IPS-18a (cell line): ENCODE measurements around the gene THAP6.
"Not testable (repeated sequence)": the region's sequence is repeated elsewhere in the genome, so short reads cannot be mapped to it uniquely, and the experiment has no call there.

ENCODE experiments used
- H3K27ac ChIP-seq: one replicate; pipeline ENCODE4 v1.5.1; 2013; ENCODE audit warnings: low read length
- H3K27me3 ChIP-seq: one replicate; pipeline ENCODE4 v1.6.1; 2013; ENCODE audit warnings: mild to moderate bottlenecking, low read length; ENCODE audit not compliant: control insufficient read depth, insufficient read depth
- H3K36me3 ChIP-seq: one replicate; pipeline ENCODE4 v1.6.1; 2013; ENCODE audit warnings: low read depth, low read length; ENCODE audit not compliant: control insufficient read depth
- H3K4me1 ChIP-seq: one replicate; pipeline ENCODE4 v1.6.1; 2013; ENCODE audit warnings: low read depth, low read length; ENCODE audit not compliant: control insufficient read depth
- H3K4me3 ChIP-seq: one replicate; pipeline ENCODE4 v1.5.1; 2013; ENCODE audit warnings: low read length
- H3K9ac ChIP-seq: one replicate; pipeline ENCODE4 v1.6.1; 2013; ENCODE audit warnings: mild to moderate bottlenecking, low read length, moderate library complexity
- H3K9me3 ChIP-seq: one replicate; pipeline ENCODE4 v1.6.1; 2013; ENCODE audit warnings: low read depth, low read length; ENCODE audit not compliant: control insufficient read depth

THAP6 gene

DNA sequence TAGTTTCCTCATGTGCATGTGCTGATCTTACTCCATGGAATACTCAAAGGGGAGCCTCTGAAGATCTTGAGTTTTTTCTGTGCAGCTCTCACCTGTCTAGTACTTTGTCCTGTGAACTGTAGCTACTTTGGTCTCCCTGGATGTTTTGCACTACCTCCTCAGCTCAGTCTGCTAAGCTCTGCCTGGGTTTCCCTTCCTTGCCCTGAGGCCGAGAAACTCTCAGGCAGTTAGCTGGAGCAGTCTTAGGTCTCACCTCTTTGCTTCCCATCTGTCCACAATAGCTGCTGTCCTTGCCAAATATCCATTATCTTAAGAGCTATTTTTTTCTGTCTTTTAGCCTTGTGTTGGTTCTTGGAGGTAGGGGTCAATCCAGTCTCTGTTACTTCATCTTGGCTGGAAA, 11.6 kb downstream of the THAP6 start:
- H3K27ac ChIP-seq: no peak overlapping the region
- no peaks in the 10 kb centered on the region for H3K9me3 ChIP-seq
- H3K4me1 ChIP-seq: no peaks in the 10 kb centered on the region
- no peak overlapping the region for H3K4me3 ChIP-seq
- H3K9ac ChIP-seq: no peak overlapping the region
- peaks cover 48% of the 10 kb centered on the region for H3K36me3 ChIP-seq
- H3K27me3 ChIP-seq: no peaks in the 10 kb centered on the region

DNA sequence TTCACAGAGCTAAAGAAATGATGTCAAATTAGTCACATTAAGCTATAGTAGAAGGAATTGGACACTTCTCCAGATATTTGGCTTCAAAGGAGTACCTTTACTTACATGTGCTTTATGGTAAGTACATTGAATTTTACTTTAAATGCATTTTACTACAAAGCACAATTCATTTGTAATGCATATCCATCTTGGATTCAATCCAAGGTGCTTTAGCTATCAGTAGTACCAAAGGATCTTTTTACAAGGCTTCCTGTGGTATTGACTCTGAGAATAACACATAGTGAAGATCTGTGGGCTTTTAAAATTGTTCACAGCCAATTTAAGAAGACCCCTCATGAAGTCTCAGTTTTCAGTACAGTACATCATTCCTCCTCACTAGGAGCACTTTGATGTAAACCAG, 13.2 kb downstream of the THAP6 start:
- H3K4me1 ChIP-seq: no peaks in the 10 kb centered on the region
- no peak overlapping the region for H3K9ac ChIP-seq
- H3K27ac ChIP-seq: no peak overlapping the region
- no peaks in the 10 kb centered on the region for H3K27me3 ChIP-seq
- peaks cover 44% of the 10 kb centered on the region for H3K36me3 ChIP-seq
- no peaks in the 10 kb centered on the region for H3K9me3 ChIP-seq
- no peak overlapping the region for H3K4me3 ChIP-seq

DNA sequence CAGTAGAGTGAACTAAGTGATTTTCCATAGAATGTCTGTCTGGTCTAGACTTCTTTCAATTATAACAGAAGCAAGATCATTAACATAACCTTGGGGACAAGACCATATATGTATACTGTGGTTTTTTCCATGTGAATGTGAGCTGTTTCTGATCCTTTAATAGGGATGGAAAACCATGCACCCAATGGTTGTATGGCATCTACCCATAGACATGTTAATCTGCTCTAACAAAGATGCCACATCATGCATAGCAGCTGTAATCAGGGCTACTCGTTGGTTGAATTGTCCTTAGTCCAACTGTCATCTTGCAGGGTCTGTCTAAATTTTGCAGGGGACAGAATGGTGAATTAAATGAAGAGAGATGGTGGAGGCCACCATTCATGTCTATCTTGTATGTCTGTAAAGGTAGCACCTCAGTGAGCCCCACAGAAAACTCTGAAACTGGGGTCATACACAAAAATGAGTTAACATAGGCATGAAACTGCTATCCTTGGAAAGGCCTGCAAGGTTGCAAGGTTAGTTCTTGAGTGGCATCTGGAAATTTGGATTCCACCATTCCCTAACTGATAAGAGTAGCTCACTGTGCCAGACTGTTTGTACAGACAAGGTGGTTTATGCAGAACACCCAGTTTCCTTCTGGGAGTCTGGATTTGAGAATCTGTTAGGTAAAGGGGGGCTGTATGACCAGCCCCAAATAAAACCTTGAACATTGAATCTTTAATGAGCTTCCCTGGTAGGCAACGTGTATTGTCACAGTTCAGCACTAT, 16.5 kb downstream of the THAP6 start:
- Histone ChIP-seq H3K9ac (no peak overlapping the region), H3K4me3 (no peak overlapping the region), H3K27me3 (no peaks in the 10 kb centered on the region), H3K36me3 (peaks cover 34% of the 10 kb centered on the region), H3K27ac (no peak overlapping the region), H3K4me1 (no peaks in the 10 kb centered on the region), H3K9me3 (no peaks in the 10 kb centered on the region)

DNA sequence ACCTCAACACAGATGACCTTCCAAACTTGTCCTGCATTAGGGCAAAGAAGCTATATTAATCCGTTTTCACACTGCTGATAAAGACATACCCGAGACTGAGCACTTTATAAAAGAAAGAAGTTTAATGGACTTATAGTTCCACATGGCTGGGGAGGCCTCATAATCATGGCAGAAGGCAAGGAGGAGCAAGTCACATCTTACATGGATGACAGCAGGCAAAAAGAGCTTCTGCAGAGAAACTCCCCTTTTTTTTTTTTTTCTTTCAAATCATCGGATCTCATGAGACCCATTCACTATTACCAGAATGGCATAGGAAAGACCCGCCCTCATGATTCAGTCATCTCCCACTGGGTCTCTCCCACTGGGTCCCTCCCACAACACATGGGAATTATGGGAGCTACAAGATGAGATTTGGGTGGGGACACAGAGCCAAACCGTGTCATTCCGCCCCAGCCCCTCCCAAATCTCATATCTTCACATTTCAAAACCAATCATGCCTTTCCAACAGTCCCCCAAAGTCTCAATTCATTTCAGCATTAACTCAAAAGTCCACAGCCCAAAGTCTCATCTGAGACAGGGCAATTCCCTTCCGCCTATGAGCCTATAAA, 17.4 kb downstream of the THAP6 start:
- not testable (repeated sequence) for H3K9me3 ChIP-seq, H3K27me3 ChIP-seq, H3K27ac ChIP-seq, H3K4me1 ChIP-seq, H3K4me3 ChIP-seq, H3K9ac ChIP-seq
- H3K36me3 ChIP-seq: peaks cover 31% of the 10 kb centered on the region

DNA sequence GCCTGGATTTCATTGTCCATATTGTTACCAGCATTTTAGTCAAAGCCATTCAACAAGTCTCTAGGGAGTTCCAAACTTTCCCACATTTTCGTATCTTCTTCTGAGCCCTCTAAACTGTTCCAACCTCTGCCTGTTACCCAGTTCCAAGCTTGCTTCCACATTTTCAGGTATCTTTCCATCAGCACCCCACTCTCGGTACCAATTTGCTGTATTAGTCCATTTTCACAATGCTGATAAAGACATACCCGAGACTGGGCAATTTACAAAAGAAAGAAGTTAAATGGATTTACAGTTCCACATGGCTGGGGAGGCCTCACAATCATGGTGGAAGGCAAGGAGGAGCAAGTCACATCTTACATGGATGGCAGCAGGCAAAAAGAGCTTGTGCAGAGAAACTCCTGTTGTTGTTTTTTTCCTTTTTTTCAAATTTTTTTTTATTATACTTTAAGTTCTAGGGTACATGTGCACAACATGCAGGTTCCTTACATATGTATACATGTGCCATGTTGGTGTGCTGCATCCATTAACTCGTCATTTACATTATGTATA, 19.1 kb downstream of the THAP6 start:
- peaks cover 13% of the 10 kb centered on the region for H3K36me3 ChIP-seq
- H3K27ac ChIP-seq, H3K4me3 ChIP-seq, H3K9me3 ChIP-seq, H3K4me1 ChIP-seq, H3K27me3 ChIP-seq, H3K9ac ChIP-seq: not testable (repeated sequence)

DNA sequence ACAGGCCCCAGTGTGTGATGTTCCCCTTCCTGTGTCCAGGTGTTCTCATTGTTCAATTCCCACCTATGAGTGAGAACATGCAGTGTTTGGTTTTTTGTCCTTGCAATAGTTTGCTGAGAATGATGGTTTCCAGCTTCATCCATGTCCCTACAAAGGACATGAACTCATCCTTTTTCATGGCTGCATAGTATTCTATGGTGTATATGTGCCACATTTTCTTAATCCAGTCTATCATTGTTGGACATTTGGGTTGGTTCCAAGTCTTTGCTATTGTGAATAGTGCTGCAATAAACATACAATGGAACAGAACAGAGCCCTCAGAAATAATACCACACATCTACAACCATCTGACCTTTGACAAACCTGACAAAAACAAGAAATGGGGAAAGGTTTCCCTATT, 19.7 kb downstream of the THAP6 start:
- not testable (repeated sequence) for H3K9ac ChIP-seq, H3K4me1 ChIP-seq, H3K4me3 ChIP-seq, H3K27ac ChIP-seq, H3K27me3 ChIP-seq, H3K9me3 ChIP-seq
- peaks cover 13% of the 10 kb centered on the region for H3K36me3 ChIP-seq

DNA sequence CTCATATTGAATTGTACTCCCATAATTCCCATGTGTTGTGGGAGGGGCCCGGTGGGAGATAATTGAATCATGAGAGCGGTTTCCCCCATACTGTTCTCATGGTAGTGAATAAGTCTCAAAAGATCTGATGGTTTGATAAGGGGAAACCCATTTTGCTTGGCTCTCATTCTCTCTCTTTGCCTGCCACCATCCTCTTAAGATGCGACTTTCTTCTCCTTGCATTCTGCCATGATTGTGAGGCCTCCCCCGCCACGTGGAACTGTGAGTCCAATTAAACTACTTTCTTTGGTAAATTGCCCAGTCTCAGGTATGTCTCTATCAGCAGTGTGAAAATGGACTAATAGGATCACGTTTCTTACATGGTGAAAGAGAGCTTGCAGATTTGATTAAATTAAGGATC, 23.0 kb downstream of the THAP6 start:
- H3K36me3 ChIP-seq, H3K27ac ChIP-seq, H3K9me3 ChIP-seq, H3K4me3 ChIP-seq, H3K27me3 ChIP-seq, H3K4me1 ChIP-seq, H3K9ac ChIP-seq: not testable (repeated sequence)

DNA sequence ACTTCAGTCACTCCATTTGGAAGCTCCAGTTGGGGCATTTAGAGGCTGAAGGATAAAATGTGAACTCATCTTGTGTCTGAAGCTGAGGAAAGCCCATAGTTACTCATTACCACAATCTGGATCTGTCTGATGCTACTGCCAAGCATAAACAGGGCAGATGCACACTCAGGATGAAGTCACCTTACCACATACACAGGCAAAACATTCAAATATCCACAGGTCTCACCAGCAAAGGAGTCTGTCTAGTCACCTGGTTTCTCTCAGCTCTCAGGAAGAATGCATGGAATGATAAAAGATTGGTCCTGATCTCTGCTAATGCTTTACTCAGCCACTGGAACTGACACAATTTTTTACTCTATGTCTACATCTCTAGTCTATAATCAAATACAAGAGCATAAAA, 28.6 kb downstream of the THAP6 start:
- no peaks in the 10 kb centered on the region for H3K27me3 ChIP-seq
- H3K4me3 ChIP-seq: no peak overlapping the region
- no peak overlapping the region for H3K9ac ChIP-seq
- no peaks in the 10 kb centered on the region for H3K36me3 ChIP-seq
- H3K9me3 ChIP-seq: no peaks in the 10 kb centered on the region
- H3K4me1 ChIP-seq: no peaks in the 10 kb centered on the region
- no peak overlapping the region for H3K27ac ChIP-seq

DNA sequence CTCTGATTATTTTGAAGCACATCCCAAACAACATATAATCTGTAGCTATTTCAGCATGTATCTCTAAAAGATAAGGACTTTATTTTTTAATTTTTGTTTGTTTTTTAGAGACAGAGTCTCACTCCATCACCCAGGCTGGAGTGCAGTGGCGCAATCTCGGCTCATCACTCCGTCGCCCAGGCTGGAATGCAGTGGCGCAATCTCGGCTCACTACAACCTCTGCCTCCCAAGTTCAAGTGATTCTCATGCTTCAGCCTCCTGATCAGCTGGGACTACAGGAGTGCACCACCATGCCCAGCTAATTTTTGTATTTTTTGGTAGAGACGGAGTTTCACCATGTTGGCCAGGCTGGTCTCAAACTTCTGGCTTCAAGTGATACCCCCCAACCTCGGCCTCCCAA, 29.9 kb downstream of the THAP6 start:
- not testable (repeated sequence) for H3K9ac ChIP-seq, H3K36me3 ChIP-seq, H3K4me3 ChIP-seq, H3K4me1 ChIP-seq, H3K27me3 ChIP-seq, H3K27ac ChIP-seq, H3K9me3 ChIP-seq

DNA sequence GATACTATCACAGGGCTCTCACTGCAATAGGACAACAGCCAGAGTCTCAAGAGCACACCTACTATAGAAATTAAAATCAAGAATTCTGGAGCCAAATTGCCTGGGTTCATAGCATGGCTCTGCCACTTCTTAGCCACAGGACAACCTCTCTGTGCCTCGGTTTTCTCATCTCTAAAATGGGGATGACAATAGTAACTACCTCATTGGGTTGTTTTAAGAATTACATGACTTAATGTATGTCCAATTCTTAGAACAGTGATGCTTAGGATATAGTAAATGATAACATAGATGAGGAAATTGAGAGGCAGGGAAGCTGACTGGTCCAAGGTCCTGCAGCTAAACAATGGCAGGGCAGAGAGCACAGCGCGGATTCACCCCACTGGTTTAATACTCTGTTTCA, 30.6 kb downstream of the THAP6 start:
- no peaks in the 10 kb centered on the region for H3K9me3 ChIP-seq
- H3K9ac ChIP-seq: no peak overlapping the region
- no peak overlapping the region for H3K4me3 ChIP-seq
- no peaks in the 10 kb centered on the region for H3K27me3 ChIP-seq
- H3K27ac ChIP-seq: no peak overlapping the region
- no peaks in the 10 kb centered on the region for H3K4me1 ChIP-seq
- H3K36me3 ChIP-seq: no peaks in the 10 kb centered on the region

DNA sequence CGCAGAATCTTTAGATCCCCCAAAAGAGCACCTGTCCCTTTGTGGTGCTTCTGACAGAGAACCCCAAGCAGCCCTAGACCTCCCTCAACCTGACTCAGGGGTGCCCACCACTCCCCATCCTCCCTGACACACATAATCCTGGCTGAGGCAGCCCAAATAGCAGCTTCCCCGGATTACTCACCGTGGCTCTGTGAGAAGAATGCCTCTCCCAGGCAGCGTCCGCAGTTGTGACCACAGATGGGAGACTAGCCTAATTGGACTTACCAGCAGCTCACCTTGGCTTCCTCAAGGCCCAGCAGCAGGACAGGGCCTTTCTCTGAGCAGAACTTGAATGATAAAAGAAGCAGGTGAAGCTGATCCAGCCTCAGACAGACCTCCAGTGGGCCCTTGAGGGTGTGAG, 31.3 kb downstream of the THAP6 start:
- Histone ChIP-seq H3K9ac (no peak overlapping the region), H3K27me3 (no peaks in the 10 kb centered on the region), H3K4me1 (no peaks in the 10 kb centered on the region), H3K36me3 (no peaks in the 10 kb centered on the region), H3K9me3 (no peaks in the 10 kb centered on the region), H3K4me3 (no peak overlapping the region), H3K27ac (no peak overlapping the region)
